Caco-2 (cell line): ENCODE data around the gene TRAPPC14. TPM values are rescaled to one million over a fixed set of nuclear protein-coding genes. Genes with fewer than 3 reads are reported as not detected.

Experiments
- BruUV-seq: library from RNA; stranded (reverse); fragments of 400-500 nt; replicated peaks from 2 replicates; lab custom pipeline; 2021; lab: Mats Ljungman, UMichigan
- CTCF ChIA-PET: fragments of 300-600 bp; sonication (Branson Sonifier 250); formaldehyde crosslinking; loops from one replicate; lab custom pipeline; 2022; ENCODE audit warnings: antibody characterized with exemption; lab: Charles Lee
- POLR2A ChIA-PET: fragments of 300-600 bp; sonication (Branson Sonifier 250); formaldehyde crosslinking; loops from one replicate; lab custom pipeline; 2022; ENCODE audit warnings: antibody characterized with exemption; lab: Charles Lee
- DNase-seq, 2 experiments: peaks; one replicate each; pipeline versions ENCODE4 v3.0.0 to v3.0.0-alpha.2; 2020 to 2022
- H3K27me3 ChIP-seq: replicated peaks from 2 replicates; pipeline ENCODE4 v1.6.0; 2011; ENCODE audit warnings: low read length; ENCODE audit not compliant: control insufficient read depth, insufficient read depth
- H3K36me3 ChIP-seq: 2 replicates; pipeline ENCODE4 v1.5.1; 2011; ENCODE audit warnings: low read length; ENCODE audit not compliant: control insufficient read depth, insufficient read depth
- H3K4me1 ChIP-seq: fragments of 250-450 bp; sonication (Bioruptor Pico); 2 replicates; pipeline ENCODE4 v1.5.1; 2020; ENCODE audit warnings: mild to moderate bottlenecking
- H3K4me3 ChIP-seq: 2 replicates; pipeline ENCODE4 v1.5.1; 2011; ENCODE audit warnings: low read depth, mild to moderate bottlenecking, control low read depth, low read length
- H3K9me3 ChIP-seq: fragments of 250-450 bp; sonication (Bioruptor Pico); 2 replicates; pipeline ENCODE4 v1.5.1; 2020; ENCODE audit warnings: mild to moderate bottlenecking, moderate library complexity
- H3K27ac Mint-ChIP-seq: one replicate; pipeline ENCODE4 v1.8.0; 2022; ENCODE audit warnings: mixed read lengths; ENCODE audit not compliant: unreplicated experiment
- H3K27me3 Mint-ChIP-seq: one replicate; pipeline ENCODE4 v1.8.0; 2022; ENCODE audit warnings: mixed read lengths; ENCODE audit not compliant: insufficient read depth, unreplicated experiment
- H3K36me3 Mint-ChIP-seq: one replicate; pipeline ENCODE4 v1.8.0; 2022; ENCODE audit warnings: mild to moderate bottlenecking, mixed read lengths; ENCODE audit not compliant: insufficient read depth, unreplicated experiment
- H3K4me1 Mint-ChIP-seq: one replicate; pipeline ENCODE4 v1.8.0; 2022; ENCODE audit warnings: low read depth, mixed read lengths; ENCODE audit not compliant: unreplicated experiment
- H3K4me3 Mint-ChIP-seq: one replicate; pipeline ENCODE4 v1.8.0; 2022; ENCODE audit warnings: mild to moderate bottlenecking, moderate library complexity, mixed read lengths; ENCODE audit not compliant: unreplicated experiment
- H3K9me3 Mint-ChIP-seq: one replicate; pipeline ENCODE4 v1.8.0; 2022; ENCODE audit warnings: mixed read lengths; ENCODE audit not compliant: unreplicated experiment
- CTCF ChIP-seq, 2 experiments: fragments of 200-600 bp in 1 of 2; IDR thresholded peaks; 1 replicate in 1 of 2; 2 replicates in 1 of 2; pipeline versions ENCODE4 v1.5.1 to v1.8.0; 2011 to 2022; ENCODE audit warnings: antibody characterized with exemption in 1 of 2, control low read depth in 1 of 2, inconsistent platforms in 1 of 2, low read depth in 1 of 2, low read length in 1 of 2, mild to moderate bottlenecking in 1 of 2, moderate library complexity in 1 of 2; ENCODE audit not compliant: insufficient read depth in 1 of 2, severe bottlenecking in 1 of 2, unreplicated experiment in 1 of 2
- intact Hi-C: fragments of 100-400 bp; cut with micrococcal nuclease; formaldehyde crosslinking; loops from one replicate; pipeline ENCODE4 v1.10.0; 2022; ENCODE audit not compliant: unreplicated experiment
- total RNA-seq: library from RNA; stranded (reverse); gene quantifications from 2 replicates; pipeline ENCODE4 v1.2.3, GENCODE V29; 2022

The TRAPPC14 gene
- total RNA-seq, 1 experiment from 2014 or later, result 23.2 TPM

- no peaks in the 10 kb centered on the region for H3K27me3 ChIP-seq
- H3K4me3 ChIP-seq, result no peak overlapping the region
- BruUV-seq, result no TSS peak
- peaks cover 65% of the 10 kb centered on the region for H3K36me3 Mint-ChIP-seq
- H3K27me3 Mint-ChIP-seq, result no peaks in the 10 kb centered on the region
- no peaks in the 10 kb centered on the region for H3K4me1 ChIP-seq
- intact Hi-C loops, result no loop called here
- no peak overlapping the region for H3K4me3 Mint-ChIP-seq
- H3K36me3 ChIP-seq, result peaks cover 4% of the 10 kb centered on the region
- CTCF ChIA-PET, result no interaction called here
- no peak for TF ChIP-seq CTCF (IDR thresholded peaks at IDR 0.05; ENCODE audit: insufficient read depth in 1 of 2, low read depth in 1 of 2, low read length in 1 of 2, severe bottlenecking in 1 of 2, unreplicated experiment in 1 of 2)
- POLR2A ChIA-PET, result no interaction called here
- H3K9me3 Mint-ChIP-seq, result no peaks in the 10 kb centered on the region
- no peaks in the 10 kb centered on the region for H3K4me1 Mint-ChIP-seq
- H3K9me3 ChIP-seq, result no peaks in the 10 kb centered on the region
- DNase-seq, result no peak
- peak overlapping the region; percentile 21 for H3K27ac Mint-ChIP-seq
Observed at GRCh38 chr7:100107890-100108289, 50.6 kb downstream of the TRAPPC14 start.

GRCh38 chr7:100107125-100107737, 51.3 kb downstream of the TRAPPC14 start:
- no peak for TF ChIP-seq CTCF (IDR thresholded peaks at IDR 0.05; ENCODE audit: insufficient read depth in 1 of 2, low read depth in 1 of 2, low read length in 1 of 2, severe bottlenecking in 1 of 2, unreplicated experiment in 1 of 2)
- Histone ChIP-seq H3K4me3 (no peak overlapping the region), H3K9me3 (no peaks in the 10 kb centered on the region), H3K36me3 (peaks cover 4% of the 10 kb centered on the region), H3K27me3 (no peaks in the 10 kb centered on the region), H3K4me1 (peaks cover 5% of the 10 kb centered on the region; the same call in 1 of the 2 replicates)
- CTCF ChIA-PET, result no interaction called here
- DNase-seq, result no peak
- Mint-ChIP-seq H3K4me1 (no peaks in the 10 kb centered on the region), H3K27ac (peak overlapping the region; percentile 21), H3K36me3 (peaks cover 68% of the 10 kb centered on the region), H3K4me3 (no peak overlapping the region), H3K9me3 (no peaks in the 10 kb centered on the region), H3K27me3 (no peaks in the 10 kb centered on the region)
- BruUV-seq, result TSS peak; percentile 90
- POLR2A ChIA-PET, result no interaction called here
- intact Hi-C loops, result no loop called here

GRCh38 chr7:100106633-100107032, 51.9 kb downstream of the TRAPPC14 start:
- ChIA-PET CTCF (no interaction called here), POLR2A (no interaction called here)
- no peak overlapping the region for H3K27ac Mint-ChIP-seq
- intact Hi-C loops, result no loop called here
- Histone ChIP-seq H3K4me1 (peaks cover 5% of the 10 kb centered on the region; the same call in 1 of the 2 replicates), H3K36me3 (peaks cover 4% of the 10 kb centered on the region), H3K9me3 (no peaks in the 10 kb centered on the region), H3K27me3 (no peaks in the 10 kb centered on the region), H3K4me3 (no peak overlapping the region)
- H3K27me3 Mint-ChIP-seq, result no peaks in the 10 kb centered on the region
- H3K36me3 Mint-ChIP-seq, result peaks cover 73% of the 10 kb centered on the region
- TF ChIP-seq CTCF (IDR thresholded peaks at IDR 0.05; ENCODE audit: insufficient read depth in 1 of 2, low read depth in 1 of 2, low read length in 1 of 2, severe bottlenecking in 1 of 2, unreplicated experiment in 1 of 2), result no peak
- no peak for DNase-seq
- BruUV-seq, result no TSS peak
- H3K4me1 Mint-ChIP-seq, result no peaks in the 10 kb centered on the region
- H3K9me3 Mint-ChIP-seq, result no peaks in the 10 kb centered on the region
- H3K4me3 Mint-ChIP-seq, result no peak overlapping the region
